ENCODE results near the gene CREB5. TPM values are rescaled to one million over a fixed set of nuclear protein-coding genes. Genes with fewer than 3 reads are reported as not detected.

Gene CREB5
- total and polyA plus RNA-seq, 2 of the 8 experiments (the other 6 are each of a cell fraction or from before 2014, with no cell fraction given): 2.4 to 2.7 TPM

GRCh38 chr7:28850699-28851098, 438.4 kb downstream of the CREB5 start:
- H2BK120ac ChIP-seq (replicated peaks; ENCODE audit: low read depth, low read length): no peak overlapping the region
- H3K18ac ChIP-seq (ENCODE audit: extremely low read depth, low read length): no peak overlapping the region
- H2AFZ ChIP-seq (ENCODE audit: low read length): no peak overlapping the region
- H3K23ac ChIP-seq (ENCODE audit: insufficient read length): no peak overlapping the region
- POLR2A ChIA-PET (ENCODE audit: partially characterized antibody): no interaction called here
- no peaks in the 10 kb centered on the region for H3K36me3 ChIP-seq (ENCODE audit: control insufficient read depth in 2 of 4, insufficient read depth in 4 of 4, low read length in 3 of 4)
- CTCF ChIA-PET (ENCODE audit: partially characterized antibody): no interaction called here
- H4K91ac ChIP-seq (replicated peaks; ENCODE audit: insufficient read length, low read length): no peak overlapping the region
- no peak overlapping the region for H2BK12ac ChIP-seq (ENCODE audit: low read depth, low read length)
- DNase-seq (ENCODE audit: low read depth in 1 of 2, low spot score in 2 of 2): no peak
- H2BK20ac ChIP-seq (ENCODE audit: low read length): no peak overlapping the region
- H3K27me3 ChIP-seq (replicated peaks in 1 of 4; ENCODE audit: control insufficient read depth in 3 of 4, extremely low read depth in 1 of 4, insufficient read depth in 3 of 4, low read length in 3 of 4): peaks cover 0 to 8% (median 0%) of the 10 kb centered on the region in 4 experiments; a peak in 2 of 7 replicates
- H3K9me3 ChIP-seq (ENCODE audit: insufficient read depth in 2 of 2, low read depth in 1 of 2, low read length in 1 of 2): no peaks in the 10 kb centered on the region; a peak in 1 of 4 replicates
- no peak overlapping the region for H4K8ac ChIP-seq (ENCODE audit: extremely low read depth, insufficient read depth, low read length)
- H3K4me1 ChIP-seq (replicated peaks in 1 of 4; ENCODE audit: control insufficient read depth in 3 of 4, insufficient read depth in 4 of 4, low read length in 3 of 4): no peaks in the 10 kb centered on the region
- H3K14ac ChIP-seq (ENCODE audit: insufficient read length): no peak overlapping the region
- H3K79me1 ChIP-seq (ENCODE audit: low read depth, low read length): no peaks in the 10 kb centered on the region
- FAIRE-seq: no peak
- H3K4ac ChIP-seq (replicated peaks; ENCODE audit: insufficient read length, low read depth, low read length): no peak overlapping the region
- no peak overlapping the region for H2BK5ac ChIP-seq (ENCODE audit: low read depth, low read length)
- no peak overlapping the region for H3K4me3 ChIP-seq (ENCODE audit: extremely low read depth in 1 of 4, insufficient read depth in 2 of 4, low read depth in 3 of 4, low read length in 4 of 4)
- H2AK5ac ChIP-seq (ENCODE audit: low read depth, low read length): no peak overlapping the region
- no peaks in the 10 kb centered on the region for H3K79me2 ChIP-seq (ENCODE audit: control insufficient read depth in 1 of 2, insufficient read depth in 2 of 2, low read length in 2 of 2)
- no peaks in the 10 kb centered on the region for H4K20me1 ChIP-seq (replicated peaks in 1 of 2; ENCODE audit: control insufficient read depth in 1 of 2, insufficient read depth in 2 of 2, low read length in 2 of 2)
- H4K5ac ChIP-seq (ENCODE audit: insufficient read length, low read depth, low read length): no peak overlapping the region
- no peak overlapping the region for H3K4me2 ChIP-seq (ENCODE audit: insufficient read depth in 1 of 2, low read depth in 2 of 2, low read length in 2 of 2)
- no peak overlapping the region for H3K56ac ChIP-seq (replicated peaks; ENCODE audit: insufficient read length, low read depth, low read length)
- H3K23me2 ChIP-seq (ENCODE audit: low read depth, low read length): peaks cover 3% of the 10 kb centered on the region; the same call in 1 of the 2 replicates
- no peak overlapping the region for H3K27ac ChIP-seq (ENCODE audit: low read depth, low read length)
- no peak overlapping the region for H3K9ac ChIP-seq (replicated peaks in 1 of 4; ENCODE audit: extremely low read depth in 1 of 4, low read depth in 3 of 4, low read length in 3 of 4)
- no peak overlapping the region for H2BK15ac ChIP-seq (ENCODE audit: low read length)
- TF ChIP-seq GTF2F1 (IDR thresholded peaks at IDR 0.05; ENCODE audit: borderline replicate concordance, low read depth, low read length): no peak
- no peak for TF ChIP-seq HDAC2 (IDR thresholded peaks at IDR 0.05; ENCODE audit: borderline replicate concordance in 1 of 2, low read depth in 2 of 2, low read length in 2 of 2)
- no peak for TF ChIP-seq CEBPB (IDR thresholded peaks at IDR 0.05; ENCODE audit: low read depth, low read length)
- TF ChIP-seq ATF3 (IDR thresholded peaks at IDR 0.05; ENCODE audit: insufficient read depth, low read depth, low read length): no peak
- TF ChIP-seq CTCF (IDR thresholded peaks at IDR 0.05; ENCODE audit: control extremely low read depth in 1 of 3, insufficient read depth in 1 of 3, low read depth in 1 of 3, low read length in 3 of 3): no peak
- no peak for TF ChIP-seq E2F6 (IDR thresholded peaks at IDR 0.05)
- no peak for TF ChIP-seq PHF8 (conservative IDR thresholded peaks at IDR 0.05; ENCODE audit: low read depth, low read length)
- TF ChIP-seq RXRA (IDR thresholded peaks at IDR 0.05; ENCODE audit: insufficient read depth, low read depth, low read length): no peak
- no peak for TF ChIP-seq POLR2AphosphoS5 (IDR thresholded peaks at IDR 0.05; ENCODE audit: low read depth, low read length)
- no peak for TF ChIP-seq EP300 (IDR thresholded peaks at IDR 0.05; ENCODE audit: borderline replicate concordance in 1 of 2, low read depth in 2 of 2, low read length in 2 of 2)
